ENCODE results near the gene SYT1.

Gene SYT1

DNA sequence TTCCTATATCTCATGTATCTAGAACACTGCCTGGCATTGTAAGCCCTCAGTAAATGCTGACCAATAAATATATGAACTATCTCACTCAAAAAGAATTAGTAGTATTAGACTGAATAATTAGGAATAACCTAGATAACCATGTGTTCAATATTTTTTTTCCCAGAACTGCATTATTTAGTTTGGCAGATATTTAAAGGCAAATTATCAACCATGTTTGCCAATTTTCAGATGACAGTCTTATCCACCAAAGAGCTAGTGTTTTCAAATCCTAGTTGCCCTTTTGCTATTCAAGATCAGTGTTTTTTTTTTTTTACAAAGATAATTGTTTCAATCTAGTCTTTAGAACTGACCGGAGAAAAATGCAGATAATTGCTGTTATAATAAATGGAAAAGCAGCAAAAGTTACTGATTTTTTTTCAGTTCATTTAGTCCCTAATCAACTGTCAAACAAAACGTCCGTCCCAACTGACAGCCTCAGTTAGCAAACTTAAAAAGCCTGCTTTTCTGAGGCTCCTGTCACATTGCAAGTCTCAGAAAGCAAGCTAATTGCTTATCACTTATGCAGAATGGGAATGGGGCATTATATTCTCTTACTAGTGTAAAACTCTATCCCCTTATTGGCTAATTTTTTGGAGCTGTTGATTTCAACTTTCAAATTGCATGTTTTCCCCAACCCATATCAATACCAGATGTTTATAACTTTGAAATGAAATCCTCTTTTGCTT lies 623.0 kb downstream of the SYT1 start:
- Histone ChIP-seq H3K9me3 (no peaks in the 10 kb centered on the region), H3K36me3 (no peaks in the 10 kb centered on the region), H3K27me3 (no peaks in the 10 kb centered on the region), H3K4me3 (ENCODE audit: low read depth in 1 of 2, low read length in 1 of 2) (no peak overlapping the region), H3K4me1 (ENCODE audit: control insufficient read depth in 1 of 2, insufficient read depth in 1 of 2, low read depth in 1 of 2, low read length in 1 of 2) (no peaks in the 10 kb centered on the region), H3K27ac (no peak overlapping the region)
- TF ChIP-seq, protein P1, sequence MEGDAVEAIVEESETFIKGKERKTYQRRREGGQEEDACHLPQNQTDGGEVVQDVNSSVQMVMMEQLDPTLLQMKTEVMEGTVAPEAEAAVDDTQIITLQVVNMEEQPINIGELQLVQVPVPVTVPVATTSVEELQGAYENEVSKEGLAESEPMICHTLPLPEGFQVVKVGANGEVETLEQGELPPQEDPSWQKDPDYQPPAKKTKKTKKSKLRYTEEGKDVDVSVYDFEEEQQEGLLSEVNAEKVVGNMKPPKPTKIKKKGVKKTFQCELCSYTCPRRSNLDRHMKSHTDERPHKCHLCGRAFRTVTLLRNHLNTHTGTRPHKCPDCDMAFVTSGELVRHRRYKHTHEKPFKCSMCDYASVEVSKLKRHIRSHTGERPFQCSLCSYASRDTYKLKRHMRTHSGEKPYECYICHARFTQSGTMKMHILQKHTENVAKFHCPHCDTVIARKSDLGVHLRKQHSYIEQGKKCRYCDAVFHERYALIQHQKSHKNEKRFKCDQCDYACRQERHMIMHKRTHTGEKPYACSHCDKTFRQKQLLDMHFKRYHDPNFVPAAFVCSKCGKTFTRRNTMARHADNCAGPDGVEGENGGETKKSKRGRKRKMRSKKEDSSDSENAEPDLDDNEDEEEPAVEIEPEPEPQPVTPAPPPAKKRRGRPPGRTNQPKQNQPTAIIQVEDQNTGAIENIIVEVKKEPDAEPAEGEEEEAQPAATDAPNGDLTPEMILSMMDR (IDR thresholded peaks at IDR 0.05) = no peak
